Medulla oblongata (tissue), 1 donor: ENCODE results near the gene TBC1D2B.

Experiments used
- DNase-seq: peaks from one replicate; pipeline ENCODE4 v3.0.0-alpha.2; 2015; ENCODE audit errors: extremely low spot score

The TBC1D2B gene

GRCh38 chr15:78072080-78072892, 5.2 kb downstream of the TBC1D2B start:
- DNase-seq = peak; percentile 90

DNA sequence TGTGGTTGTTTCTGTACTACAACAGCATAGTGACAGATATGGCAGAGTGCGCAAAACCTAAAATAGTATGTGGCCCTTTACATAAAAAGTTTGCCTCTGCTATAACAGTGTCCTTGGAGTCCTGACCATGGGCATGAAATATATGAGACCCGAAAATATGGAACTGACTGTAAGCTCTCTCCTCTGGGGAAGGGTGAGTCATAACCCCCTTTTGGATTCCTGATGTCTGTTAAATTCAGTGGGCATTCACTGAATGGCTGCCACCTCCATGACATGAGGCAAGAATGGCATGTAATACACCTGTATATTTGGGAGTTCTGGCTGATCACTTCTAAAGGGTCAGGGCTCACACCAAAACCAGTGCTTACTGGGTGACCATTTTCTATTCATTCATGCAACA, 6.1 kb downstream of the TBC1D2B start:
- DNase-seq = no peak

DNA sequence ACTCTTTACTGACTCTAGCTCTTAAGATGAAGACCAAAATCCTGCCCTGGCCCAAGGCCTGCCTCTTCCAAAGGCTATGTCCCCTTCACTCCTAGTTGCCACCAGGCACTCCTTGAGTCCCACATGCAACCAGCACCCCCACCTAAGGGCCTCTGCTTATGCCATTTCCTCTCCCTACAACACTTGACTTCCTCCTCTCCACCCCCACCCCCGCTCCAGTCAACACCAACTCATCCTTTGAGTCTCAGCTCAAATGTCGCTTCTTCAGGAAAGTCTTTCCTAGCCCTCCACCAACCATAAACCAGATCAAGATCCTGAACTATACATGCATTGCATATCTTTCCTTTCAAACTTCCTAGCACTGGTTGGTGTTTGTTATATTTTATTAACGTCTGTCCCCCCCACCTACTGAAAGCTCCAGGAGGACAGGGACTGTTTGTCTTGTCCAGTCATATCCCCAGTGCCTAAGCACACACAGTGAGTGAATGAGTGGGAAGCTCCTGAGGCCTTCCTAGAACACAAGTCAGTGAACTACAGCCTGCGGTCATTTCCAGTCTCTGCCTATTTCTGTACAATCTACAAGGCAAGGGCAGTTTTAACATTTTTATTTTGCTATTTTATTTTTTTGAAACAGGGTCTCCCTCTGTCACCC, 7.3 kb downstream of the TBC1D2B start:
- no peak for DNase-seq

- DNase-seq = no peak
Observed at GRCh38 chr15:78069462-78070029, 8.0 kb downstream of the TBC1D2B start.

GRCh38 chr15:78069052-78069414, 8.5 kb downstream of the TBC1D2B start:
- no peak for DNase-seq

- no peak for DNase-seq
Observed at GRCh38 chr15:78067328-78068228, 9.9 kb downstream of the TBC1D2B start.

GRCh38 chr15:78065973-78066946, 11.3 kb downstream of the TBC1D2B start:
- DNase-seq = no peak

DNA sequence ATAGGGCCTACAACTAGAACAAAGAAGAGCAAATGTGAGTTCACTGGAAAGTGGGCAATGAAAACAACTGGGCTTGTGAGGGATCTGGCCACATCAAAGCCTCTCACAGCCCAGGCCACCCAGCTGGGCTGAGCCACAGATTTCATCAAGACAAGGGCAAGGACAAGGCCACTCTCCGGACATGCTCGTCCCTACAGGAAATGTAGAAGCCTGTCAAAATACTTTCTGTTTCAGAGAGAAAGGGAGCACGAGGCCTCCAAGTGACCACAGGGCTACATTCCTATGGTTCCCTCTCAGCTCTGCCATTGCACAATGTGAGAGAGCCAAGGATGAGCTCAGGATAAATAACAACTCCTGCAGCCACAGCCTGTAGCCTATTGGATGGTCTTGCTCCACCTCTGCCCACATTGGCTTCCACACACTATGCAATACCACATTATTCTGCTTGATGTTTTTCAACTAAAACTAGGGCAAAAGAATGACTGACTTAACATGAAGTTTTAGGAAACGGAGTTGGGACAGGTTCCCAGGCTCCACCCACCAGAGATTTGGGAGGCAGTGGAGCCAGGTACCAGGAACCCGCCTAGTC, 12.1 kb downstream of the TBC1D2B start:
- DNase-seq = peak; percentile 86

- DNase-seq = no peak
Observed at GRCh38 chr15:78064544-78064943, 13.0 kb downstream of the TBC1D2B start.

DNA sequence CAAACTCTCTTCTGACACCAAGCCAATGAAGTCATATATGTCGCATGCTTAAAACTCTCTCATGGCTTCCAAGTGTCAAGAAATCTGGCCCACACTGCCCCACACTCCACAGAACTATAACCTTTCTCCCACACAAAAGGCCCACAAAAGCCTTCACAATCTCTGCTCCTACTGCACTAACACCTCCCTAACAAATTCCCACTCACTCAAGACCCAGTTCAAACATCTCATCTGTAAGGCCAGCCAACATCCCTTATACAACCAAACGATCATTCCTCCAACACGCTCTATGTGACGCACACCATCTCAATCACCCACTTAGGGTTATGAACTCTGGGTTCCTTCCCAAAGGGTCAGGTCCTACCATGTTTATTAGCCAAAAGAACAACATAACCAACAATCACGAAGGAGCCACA, 13.5 kb downstream of the TBC1D2B start:
- no peak for DNase-seq

- DNase-seq = no peak
Observed at GRCh38 chr15:78063217-78063616, 14.3 kb downstream of the TBC1D2B start.

GRCh38 chr15:78061963-78062427, 15.5 kb downstream of the TBC1D2B start:
- peak; percentile 66 for DNase-seq

GRCh38 chr15:78060232-78060631, 17.3 kb downstream of the TBC1D2B start:
- DNase-seq = no peak

- no peak for DNase-seq
Observed at GRCh38 chr15:78059110-78059839, 18.2 kb downstream of the TBC1D2B start.

DNA sequence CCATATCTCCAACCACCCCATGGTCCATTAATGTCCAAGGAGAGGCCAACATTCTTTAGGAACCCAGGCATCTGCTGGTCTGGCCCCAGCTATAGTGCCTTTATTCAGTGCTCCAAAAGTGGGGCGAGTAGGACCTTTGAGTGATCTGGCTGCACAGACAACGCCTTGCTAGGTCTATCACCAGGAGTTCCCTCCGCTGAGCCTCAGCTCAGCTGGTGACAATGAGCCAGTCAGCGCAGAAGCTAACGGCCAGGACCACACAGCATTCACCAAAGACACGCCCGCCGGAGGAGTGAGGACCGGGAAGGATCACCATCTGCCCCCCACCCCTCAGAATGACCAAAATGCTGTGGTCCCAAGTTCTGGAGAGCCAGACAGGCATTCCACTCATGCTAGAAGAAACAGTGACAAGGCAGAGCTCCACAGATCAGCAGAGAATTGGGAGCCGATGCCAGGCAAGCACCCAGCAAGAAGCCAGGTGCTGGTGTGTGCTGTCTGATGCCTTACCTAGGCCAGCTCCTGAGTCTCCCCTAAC, 19.0 kb downstream of the TBC1D2B start:
- no peak for DNase-seq

GRCh38 chr15:78057803-78058202, 19.7 kb downstream of the TBC1D2B start:
- DNase-seq = no peak

GRCh38 chr15:78056714-78057269, 20.7 kb downstream of the TBC1D2B start:
- peak; percentile 73 for DNase-seq

DNA sequence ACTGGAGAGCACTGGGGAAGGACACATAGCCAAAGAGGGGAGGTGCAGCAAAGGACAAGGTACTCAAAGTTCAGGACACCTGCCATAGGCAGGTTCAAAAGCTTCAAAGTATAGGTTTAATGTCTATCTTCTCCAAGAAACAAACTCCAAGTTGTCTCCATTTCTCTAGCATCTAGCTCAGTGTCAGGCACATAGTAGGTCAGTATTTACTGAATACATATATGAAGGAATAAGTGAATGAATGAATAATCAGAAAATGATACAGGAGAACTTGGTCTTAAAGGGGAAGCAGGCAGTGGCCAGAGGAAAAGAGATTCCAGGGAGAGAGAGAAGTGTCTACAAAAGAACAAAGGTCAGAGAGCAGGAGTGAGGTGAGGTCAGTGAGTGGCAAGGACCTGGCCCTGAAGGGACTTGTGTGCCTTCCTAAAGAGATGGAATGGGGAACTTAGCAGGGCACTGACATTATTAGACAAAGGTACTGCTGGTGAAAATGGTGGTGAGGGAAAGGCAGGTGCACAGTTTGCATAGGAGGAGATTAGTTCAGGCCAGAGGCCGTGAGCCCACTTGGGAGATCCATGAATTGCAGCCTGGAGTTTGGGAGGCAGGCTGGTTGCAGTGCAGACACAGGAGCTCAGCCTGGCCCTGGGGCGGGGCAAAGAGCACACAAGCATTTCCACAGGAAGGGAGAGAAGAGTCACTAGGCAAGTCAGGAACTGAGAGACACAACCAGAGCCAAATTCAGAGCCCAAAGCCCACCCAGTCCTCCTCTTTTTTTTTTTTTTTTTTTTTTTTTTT, 21.4 kb downstream of the TBC1D2B start:
- DNase-seq = peak; percentile 63
